GM18519 (cell line): ENCODE data around the gene LRRC34.

Experiments used
- ATAC-seq: cut with Tn5 transposase; IDR thresholded peaks from one replicate; pipeline ENCODE4 v1.9.1; 2021; ENCODE audit warnings: mild to moderate bottlenecking, moderate library complexity; ENCODE audit not compliant: unreplicated experiment, low FRiP score

Gene LRRC34

GRCh38 chr3:169812332-169813235 lies at the start of gene LRRC34, which contains the start of gene LRRIQ4:
Gene LRRC34, minus strand, starts transcription at chr3:169812904. Its CDS starts 356 bp downstream, at chr3:169812548.
Gene LRRIQ4, plus strand, starts transcription at chr3:169812870. Its CDS starts 9,052 bp downstream, at chr3:169821922.
- peak; percentile 46 for ATAC-seq

GRCh38 chr3:169861871-169862270 lies 49.2 kb upstream of the LRRC34 start:
- ATAC-seq = no peak

GRCh38 chr3:169857811-169858210 lies 45.1 kb upstream of the LRRC34 start:
- ATAC-seq = no peak

- ATAC-seq = no peak
Observed at GRCh38 chr3:169855514-169855913, 42.8 kb upstream of the LRRC34 start.

- ATAC-seq = no peak
Observed at GRCh38 chr3:169850618-169851017, 37.9 kb upstream of the LRRC34 start.

- no peak for ATAC-seq
Observed at GRCh38 chr3:169848741-169849140, 36.0 kb upstream of the LRRC34 start.

GRCh38 chr3:169847896-169848295 lies 35.2 kb upstream of the LRRC34 start:
- ATAC-seq = no peak

- peak; percentile 98 for ATAC-seq
Observed at GRCh38 chr3:169846458-169847193, 33.9 kb upstream of the LRRC34 start.

- no peak for ATAC-seq
Observed at GRCh38 chr3:169842960-169843359, 30.3 kb upstream of the LRRC34 start.

- ATAC-seq = peak; percentile 80
Observed at GRCh38 chr3:169841171-169841570, 28.5 kb upstream of the LRRC34 start.

- ATAC-seq = no peak
Observed at GRCh38 chr3:169838511-169839030, 25.9 kb upstream of the LRRC34 start.

GRCh38 chr3:169836942-169837275 lies 24.2 kb upstream of the LRRC34 start:
- no peak for ATAC-seq

- peak; percentile 76 for ATAC-seq
Observed at GRCh38 chr3:169836078-169836941, 23.6 kb upstream of the LRRC34 start.

GRCh38 chr3:169835533-169835932 lies 22.8 kb upstream of the LRRC34 start:
- no peak for ATAC-seq

GRCh38 chr3:169827712-169828111 lies 15.0 kb upstream of the LRRC34 start:
- ATAC-seq = no peak

- no peak for ATAC-seq
Observed at GRCh38 chr3:169825316-169825715, 12.6 kb upstream of the LRRC34 start.

- ATAC-seq = no peak
Observed at GRCh38 chr3:169822983-169823382, 10.3 kb upstream of the LRRC34 start.

- no peak for ATAC-seq
Observed at GRCh38 chr3:169822540-169822939, 9.8 kb upstream of the LRRC34 start.

GRCh38 chr3:169822091-169822490 lies 9.4 kb upstream of the LRRC34 start:
- no peak for ATAC-seq

- ATAC-seq = no peak
Observed at GRCh38 chr3:169818316-169818715, 5.6 kb upstream of the LRRC34 start.
